PFSK-1 (cell line): ENCODE data around the gene CPLANE2.

ENCODE experiments used
- FOXP2 ChIP-seq: optimal IDR thresholded peaks from 2 replicates; pipeline ENCODE3; 2011; ENCODE audit warnings: borderline replicate concordance, control low read depth, inconsistent platforms; ENCODE audit not compliant: insufficient read depth; ENCODE audit errors: extremely low read length, extremely low read depth
- POLR2AphosphoS5 ChIP-seq: IDR thresholded peaks from 2 replicates; pipeline ENCODE4 v1.6.1; 2012; ENCODE audit warnings: low read depth, mild to moderate bottlenecking, control low read depth, low read length, moderate library complexity
- REST ChIP-seq, 2 experiments: IDR thresholded peaks; 2 replicates each; pipeline versions ENCODE4 v1.6.1 to v1.8.0; 2011 to 2012; ENCODE audit warnings: low read depth in 2 of 2, low read length in 2 of 2, control low read depth in 1 of 2, inconsistent platforms in 1 of 2, mild to moderate bottlenecking in 1 of 2, moderate library complexity in 1 of 2; ENCODE audit not compliant: insufficient read depth in 1 of 2
- SIN3A ChIP-seq: IDR thresholded peaks from 2 replicates; pipeline ENCODE4 v1.6.1; 2012; ENCODE audit warnings: mild to moderate bottlenecking, low read length, moderate library complexity, borderline replicate concordance; ENCODE audit not compliant: insufficient read depth
- TAF1 ChIP-seq: IDR thresholded peaks from 2 replicates; pipeline ENCODE4 v1.6.1; 2012; ENCODE audit warnings: low read length, control low read depth, borderline replicate concordance; ENCODE audit not compliant: insufficient read depth

CPLANE2 gene

GRCh38 chr1:16212251-16212961 is 24.6 kb downstream of the CPLANE2 start, which contains the start of gene ARHGEF19:
TSS of gene ARHGEF19 (minus strand) at chr1:16212652. CDS start at chr1:16209054, 3,598 bp downstream.
- TF ChIP-seq SIN3A (no peak), FOXP2 (no peak), REST (IDR thresholded peaks at IDR 0.05; ENCODE audit: insufficient read depth in 1 of 2, low read depth in 2 of 2, low read length in 2 of 2) (no peak), TAF1 (no peak)

GRCh38 chr1:16211824-16212223 is 25.2 kb downstream of the CPLANE2 start:
- no peak for TF ChIP-seq POLR2AphosphoS5
- no peak for TF ChIP-seq FOXP2
- no peak for TF ChIP-seq SIN3A
- TF ChIP-seq REST (IDR thresholded peaks at IDR 0.05; ENCODE audit: insufficient read depth in 1 of 2, low read depth in 2 of 2, low read length in 2 of 2): no peak
- no peak for TF ChIP-seq TAF1

GRCh38 chr1:16210581-16210980 is 26.4 kb downstream of the CPLANE2 start:
- TF ChIP-seq POLR2AphosphoS5 (no peak), REST (IDR thresholded peaks at IDR 0.05; ENCODE audit: insufficient read depth in 1 of 2, low read depth in 2 of 2, low read length in 2 of 2) (no peak), FOXP2 (no peak), TAF1 (no peak), SIN3A (no peak)

GRCh38 chr1:16209847-16210407 is 27.1 kb downstream of the CPLANE2 start:
- no peak for TF ChIP-seq POLR2AphosphoS5
- no peak for TF ChIP-seq REST (IDR thresholded peaks at IDR 0.05; ENCODE audit: insufficient read depth in 1 of 2, low read depth in 2 of 2, low read length in 2 of 2)
- TF ChIP-seq FOXP2: no peak
- no peak for TF ChIP-seq SIN3A
- TF ChIP-seq TAF1: no peak
